GM12874 (cell line): Measurements from ENCODE around the gene EXOC3L1.

Experiments used
- TF ChIP-seq, protein P1 (sequence below): IDR thresholded peaks from 2 replicates; pipeline ENCODE4 v1.5.1; 2011; ENCODE audit warnings: low read depth, mild to moderate bottlenecking, control low read depth, low read length, moderate library complexity; ENCODE audit not compliant: insufficient read depth

EXOC3L1 gene, protein sequence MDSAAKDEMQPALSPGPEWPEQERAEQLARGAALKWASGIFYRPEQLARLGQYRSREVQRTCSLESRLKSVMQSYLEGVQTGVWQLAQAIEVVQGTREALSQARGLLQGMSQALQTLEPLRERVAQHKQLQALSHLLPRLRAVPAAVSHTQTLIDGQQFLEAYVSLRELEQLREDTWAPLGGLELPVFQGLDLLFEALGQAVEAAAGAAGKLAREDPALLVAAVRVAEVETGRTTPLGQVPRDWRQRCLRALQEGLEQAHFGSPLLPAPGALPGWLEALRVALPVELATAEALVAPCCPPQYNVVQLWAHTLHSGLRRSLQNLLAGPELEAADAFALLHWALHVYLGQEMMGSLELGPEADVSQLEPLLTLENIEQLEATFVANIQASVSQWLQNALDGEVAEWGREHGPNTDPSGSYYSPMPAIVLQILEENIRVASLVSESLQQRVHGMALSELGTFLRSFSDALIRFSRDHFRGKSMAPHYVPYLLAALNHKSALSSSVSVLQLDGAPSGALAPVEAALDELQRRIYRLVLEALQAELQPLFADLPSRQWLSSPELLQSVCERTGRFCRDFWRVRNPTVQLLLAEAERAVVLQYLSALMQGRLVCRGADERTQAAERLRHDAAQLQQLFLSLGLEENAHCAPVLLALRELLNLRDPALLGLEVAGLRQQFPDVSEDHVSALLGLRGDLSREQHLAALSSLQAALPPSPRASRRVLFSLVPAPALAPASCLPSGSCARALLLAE

DNA sequence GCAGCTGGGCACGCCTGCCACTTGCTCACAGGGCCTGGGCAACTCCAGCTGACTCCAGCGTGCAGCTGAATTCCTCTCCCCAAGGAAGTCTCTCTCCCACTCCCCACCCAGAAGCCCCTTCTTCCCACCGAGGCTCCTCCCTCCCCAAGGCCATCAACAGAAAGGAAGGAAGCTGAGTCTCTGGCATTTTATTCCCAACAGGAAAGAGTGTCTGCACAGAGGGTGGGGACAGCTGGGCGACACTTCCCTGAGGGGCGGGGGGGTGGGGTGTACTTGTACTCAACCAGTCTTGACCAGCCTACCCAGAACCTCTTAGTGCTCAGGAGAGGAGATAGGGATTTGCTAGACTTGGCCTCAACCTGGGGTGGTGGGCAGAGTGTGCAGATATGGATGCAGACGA is at the start of gene EXOC3L1:
Gene EXOC3L1, minus strand, starts transcription at position 96 of the 400 bp plus-strand sequence. CDS start 460 bp downstream, outside the sequence.
- TF ChIP-seq, protein P1, sequence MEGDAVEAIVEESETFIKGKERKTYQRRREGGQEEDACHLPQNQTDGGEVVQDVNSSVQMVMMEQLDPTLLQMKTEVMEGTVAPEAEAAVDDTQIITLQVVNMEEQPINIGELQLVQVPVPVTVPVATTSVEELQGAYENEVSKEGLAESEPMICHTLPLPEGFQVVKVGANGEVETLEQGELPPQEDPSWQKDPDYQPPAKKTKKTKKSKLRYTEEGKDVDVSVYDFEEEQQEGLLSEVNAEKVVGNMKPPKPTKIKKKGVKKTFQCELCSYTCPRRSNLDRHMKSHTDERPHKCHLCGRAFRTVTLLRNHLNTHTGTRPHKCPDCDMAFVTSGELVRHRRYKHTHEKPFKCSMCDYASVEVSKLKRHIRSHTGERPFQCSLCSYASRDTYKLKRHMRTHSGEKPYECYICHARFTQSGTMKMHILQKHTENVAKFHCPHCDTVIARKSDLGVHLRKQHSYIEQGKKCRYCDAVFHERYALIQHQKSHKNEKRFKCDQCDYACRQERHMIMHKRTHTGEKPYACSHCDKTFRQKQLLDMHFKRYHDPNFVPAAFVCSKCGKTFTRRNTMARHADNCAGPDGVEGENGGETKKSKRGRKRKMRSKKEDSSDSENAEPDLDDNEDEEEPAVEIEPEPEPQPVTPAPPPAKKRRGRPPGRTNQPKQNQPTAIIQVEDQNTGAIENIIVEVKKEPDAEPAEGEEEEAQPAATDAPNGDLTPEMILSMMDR = no peak

DNA sequence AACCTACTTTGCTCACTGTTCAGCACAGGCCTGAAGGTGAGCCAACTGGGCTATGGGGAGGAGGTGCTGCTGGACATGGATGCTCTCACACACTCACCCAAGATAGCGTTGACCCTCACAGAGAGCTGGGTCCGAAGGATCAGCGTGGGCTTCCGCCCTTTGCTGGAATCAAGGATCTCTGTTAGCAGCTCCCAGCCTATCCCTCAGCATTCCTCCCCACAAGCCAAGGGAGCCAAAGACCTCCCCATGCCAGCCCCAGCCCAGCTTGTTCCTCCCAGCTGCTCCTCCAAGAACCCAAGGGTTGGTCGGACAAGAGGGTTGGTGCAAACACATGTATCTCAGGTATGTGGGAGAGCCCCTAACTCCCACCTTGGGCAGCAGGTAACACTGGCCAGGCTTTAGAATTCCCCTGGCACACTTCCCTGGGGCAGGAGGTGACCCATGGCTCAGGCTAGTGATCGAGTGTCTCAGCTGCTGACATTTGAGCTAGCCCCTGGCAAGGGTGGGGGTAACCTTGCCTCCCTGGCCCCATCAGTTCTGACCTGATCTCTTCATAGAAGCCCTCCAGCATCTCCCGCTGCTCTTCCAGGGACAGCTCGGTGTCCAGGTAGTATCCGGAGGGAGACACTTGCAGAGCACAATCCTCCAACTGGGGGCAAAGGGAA is 49.0 kb upstream of the EXOC3L1 start:
- TF ChIP-seq, protein P1 = no peak

DNA sequence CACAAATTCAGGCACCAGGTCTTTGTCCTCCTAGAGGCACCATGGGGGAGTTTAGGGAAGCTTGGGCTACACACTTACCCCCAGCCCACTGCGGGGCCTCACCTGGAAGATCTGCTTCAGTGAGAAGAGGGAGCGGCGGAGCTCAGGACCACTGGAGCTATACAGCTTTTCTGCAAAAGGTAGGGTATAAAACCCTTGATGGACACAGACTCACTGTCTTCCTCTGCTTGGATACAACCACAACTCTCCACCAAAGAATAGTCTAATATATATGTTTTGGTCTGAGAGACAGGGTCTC is 48.3 kb upstream of the EXOC3L1 start:
- TF ChIP-seq, protein P1 = no peak

DNA sequence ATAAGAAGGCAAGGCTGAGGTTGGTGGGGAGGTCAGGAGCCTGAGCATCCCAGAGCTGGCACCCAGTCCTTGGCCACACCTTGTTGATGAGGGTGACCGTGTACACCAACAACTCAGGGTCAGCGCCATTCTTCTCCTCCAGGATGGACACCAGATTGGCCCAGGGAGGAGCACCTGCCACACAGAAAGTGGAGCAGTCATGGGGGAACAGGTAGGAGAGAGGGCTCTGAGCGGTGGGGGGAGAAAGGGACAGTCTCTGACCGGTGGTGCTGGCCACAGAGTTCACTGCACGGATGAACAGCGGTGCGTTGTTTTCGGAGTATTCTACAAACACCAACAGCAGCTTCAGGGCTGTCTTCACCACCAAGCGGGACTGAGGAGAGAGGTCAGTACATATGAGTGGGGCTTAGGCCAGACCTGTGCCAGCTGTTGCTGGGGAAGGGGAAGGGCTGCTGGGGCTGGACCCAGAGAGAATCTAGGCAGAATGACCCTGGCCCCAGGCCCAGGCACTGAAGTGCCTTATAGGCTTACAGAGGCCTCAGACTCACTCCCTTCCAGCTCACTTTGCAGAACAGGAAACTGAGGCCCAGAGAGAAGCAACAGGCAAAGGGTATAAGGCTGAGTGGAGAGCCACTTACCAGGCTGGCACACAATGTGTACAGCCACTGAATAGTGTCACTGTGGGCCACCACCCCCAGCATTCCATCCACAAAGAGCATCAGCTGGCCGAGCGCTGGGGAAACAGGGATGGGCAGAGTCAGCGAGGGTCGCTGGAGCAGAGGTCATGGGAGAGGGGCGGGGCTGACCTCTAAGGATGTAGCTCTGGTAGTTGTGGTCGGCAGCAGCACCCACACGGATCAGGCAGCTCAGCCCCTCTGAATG is 47.7 kb upstream of the EXOC3L1 start:
- TF ChIP-seq, protein P1 = no peak

DNA sequence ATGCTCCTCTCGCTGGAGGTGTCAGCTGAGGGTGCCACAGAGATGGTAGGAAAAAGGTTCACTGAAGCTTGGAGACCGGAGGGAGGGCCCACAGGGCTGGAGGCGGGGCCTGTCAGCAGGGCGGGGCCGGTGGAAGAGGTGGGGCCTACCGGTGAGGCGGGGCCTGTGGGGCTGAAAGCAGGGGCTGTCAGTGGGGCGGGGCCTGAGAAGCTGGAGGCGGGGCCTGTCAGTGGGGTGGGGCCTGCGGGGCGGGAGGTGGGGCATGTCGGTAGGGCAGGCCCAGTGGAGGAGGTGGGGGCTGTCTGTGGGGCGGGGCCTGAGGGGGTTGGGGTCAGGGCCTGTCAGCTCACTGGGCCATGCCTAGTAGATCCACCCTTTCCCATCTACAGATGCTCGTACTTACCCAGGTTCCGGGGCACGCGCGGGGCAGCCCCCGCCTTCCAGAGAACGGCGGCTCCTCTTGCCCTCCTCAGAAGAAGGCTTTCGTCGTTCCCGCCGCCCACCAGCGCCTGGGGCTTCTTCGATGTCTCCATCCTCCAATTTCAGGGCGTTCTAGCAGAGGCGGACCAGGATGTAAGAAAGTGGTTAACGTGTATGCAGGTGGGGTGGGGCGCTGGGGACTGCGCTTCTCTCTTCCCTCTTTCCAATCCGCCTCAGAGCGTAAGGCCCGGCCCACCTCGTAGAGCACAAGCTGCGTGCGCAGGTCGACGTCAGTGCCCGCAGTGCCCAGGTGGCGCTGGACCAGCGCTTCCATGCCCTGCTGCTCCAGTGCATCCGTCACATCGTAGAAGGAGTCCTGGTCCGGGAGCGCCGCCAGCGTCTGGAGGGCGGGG is 46.8 kb upstream of the EXOC3L1 start:
- TF ChIP-seq, protein P1 = no peak

DNA sequence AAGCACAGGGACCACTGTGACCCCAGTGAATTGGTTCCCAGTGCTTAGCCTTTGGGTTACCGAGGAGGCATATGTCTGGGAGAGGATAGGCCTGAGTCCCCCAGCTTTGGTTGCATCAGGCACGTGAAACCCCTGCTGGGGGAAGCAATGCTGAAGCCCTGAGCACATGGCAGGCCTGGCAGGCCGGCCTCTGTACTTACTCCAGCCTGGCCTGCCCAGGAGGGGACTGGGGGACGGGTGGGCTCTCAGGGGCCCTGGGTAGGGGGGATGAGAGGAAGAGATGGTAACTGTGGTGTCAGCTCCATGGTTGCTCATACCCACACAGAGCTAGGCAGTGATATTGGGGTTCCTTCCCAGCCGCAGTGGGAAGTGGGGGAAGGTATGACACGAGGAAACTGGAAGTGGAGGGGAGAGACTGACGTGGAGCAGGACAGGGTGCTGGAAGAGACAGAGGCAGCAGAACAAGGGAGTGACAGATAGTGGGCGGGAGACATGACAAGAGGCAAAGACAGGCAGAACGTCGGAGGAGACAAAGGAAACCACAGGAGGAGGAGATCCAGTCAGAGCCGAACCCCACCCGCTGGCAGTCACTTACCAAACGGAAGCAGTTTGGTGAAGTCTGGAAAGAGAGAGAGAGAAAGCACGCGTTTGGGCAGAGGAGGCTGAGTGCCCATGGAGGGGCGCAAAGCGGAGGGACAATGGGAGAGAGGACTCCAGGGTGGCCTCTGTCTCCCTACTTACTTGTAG is 46.1 kb upstream of the EXOC3L1 start:
- TF ChIP-seq, protein P1 = no peak
